Mucosa of stomach (tissue), 1 donor: ENCODE measurements around the gene NID1.
"Not testable (repeated sequence)": the region's sequence is repeated elsewhere in the genome, so short reads cannot be mapped to it uniquely, and the experiment has no call there.

Source experiments
- H3K27me3 ChIP-seq: one replicate; pipeline ENCODE4 v1.7.0; 2013; ENCODE audit warnings: mild to moderate bottlenecking, low read length; ENCODE audit not compliant: control insufficient read depth, insufficient read depth
- H3K36me3 ChIP-seq: one replicate; pipeline ENCODE4 v1.7.0; 2013; ENCODE audit warnings: low read length; ENCODE audit not compliant: control insufficient read depth, insufficient read depth
- H3K4me1 ChIP-seq: one replicate; pipeline ENCODE4 v1.7.0; 2013; ENCODE audit warnings: mild to moderate bottlenecking, low read length; ENCODE audit not compliant: control insufficient read depth, insufficient read depth
- H3K4me3 ChIP-seq: one replicate; pipeline ENCODE4 v1.7.0; 2013; ENCODE audit warnings: low read length
- H3K9ac ChIP-seq: one replicate; pipeline ENCODE4 v1.7.0; 2013; ENCODE audit warnings: mild to moderate bottlenecking, low read length, moderate library complexity
- H3K9me3 ChIP-seq: one replicate; pipeline ENCODE4 v1.7.0; 2013; ENCODE audit warnings: mild to moderate bottlenecking, low read length, moderate library complexity; ENCODE audit not compliant: control insufficient read depth
- donor health status: Pancreatic carcinoma.

Gene NID1

GRCh38 chr1:236011641-236012040, 53.2 kb downstream of the NID1 start:
- Histone ChIP-seq H3K4me3 (no peak overlapping the region), H3K27me3 (no peaks in the 10 kb centered on the region), H3K36me3 (no peaks in the 10 kb centered on the region), H3K9ac (no peak overlapping the region), H3K9me3 (no peaks in the 10 kb centered on the region), H3K4me1 (no peaks in the 10 kb centered on the region)

DNA sequence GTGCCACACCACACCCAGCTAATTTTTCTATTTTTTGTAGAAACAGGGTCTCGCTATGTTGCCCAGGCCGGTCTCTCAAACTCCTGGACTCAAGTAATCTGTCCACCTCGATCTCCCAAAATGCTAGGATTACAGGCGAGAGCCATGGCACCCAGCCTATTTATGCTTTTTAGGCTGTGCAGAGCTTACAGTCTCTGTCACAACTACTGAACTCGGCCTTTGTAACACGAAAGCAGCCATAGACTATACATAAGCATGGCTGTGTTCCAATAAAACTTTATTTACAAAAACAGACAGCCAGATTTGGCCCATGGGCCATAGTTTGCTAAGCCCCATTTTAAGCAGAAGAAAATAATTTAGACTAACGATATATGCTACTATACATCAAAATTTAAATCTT, 54.4 kb downstream of the NID1 start:
- Histone ChIP-seq H3K36me3 (no peaks in the 10 kb centered on the region), H3K9ac (no peak overlapping the region), H3K4me1 (no peaks in the 10 kb centered on the region), H3K27me3 (no peaks in the 10 kb centered on the region), H3K4me3 (no peak overlapping the region), H3K9me3 (no peaks in the 10 kb centered on the region)

- Histone ChIP-seq H3K27me3 (no peaks in the 10 kb centered on the region), H3K9me3 (no peaks in the 10 kb centered on the region), H3K36me3 (no peaks in the 10 kb centered on the region), H3K4me3 (no peak overlapping the region), H3K4me1 (no peaks in the 10 kb centered on the region), H3K9ac (no peak overlapping the region)
These were observed 55.0 kb downstream of the NID1 start for GRCh38 chr1:236009857-236010256.

DNA sequence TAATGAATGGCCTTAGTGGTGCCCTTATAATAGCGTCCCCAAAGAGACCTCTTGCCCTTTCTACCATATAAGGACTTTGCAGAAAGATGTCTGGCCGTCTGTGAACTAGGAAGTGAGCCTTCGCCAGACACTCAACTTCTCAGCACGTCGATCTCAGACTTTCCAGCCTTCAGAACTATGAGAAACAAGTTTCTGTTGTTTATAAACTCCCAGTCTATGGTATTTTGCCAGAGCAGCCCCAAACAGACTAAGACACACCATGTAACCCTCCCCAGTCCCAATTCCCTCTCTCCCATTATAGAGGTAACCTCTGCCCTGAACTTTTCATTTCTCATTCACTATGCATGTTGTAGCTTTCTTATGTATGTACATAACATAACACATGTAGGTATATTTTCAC, 55.7 kb downstream of the NID1 start:
- H3K4me1 ChIP-seq: no peaks in the 10 kb centered on the region
- no peak overlapping the region for H3K4me3 ChIP-seq
- H3K9me3 ChIP-seq: no peaks in the 10 kb centered on the region
- no peak overlapping the region for H3K9ac ChIP-seq
- no peaks in the 10 kb centered on the region for H3K27me3 ChIP-seq
- H3K36me3 ChIP-seq: no peaks in the 10 kb centered on the region

- Histone ChIP-seq H3K4me1 (no peaks in the 10 kb centered on the region), H3K4me3 (no peak overlapping the region), H3K27me3 (no peaks in the 10 kb centered on the region), H3K9me3 (no peaks in the 10 kb centered on the region), H3K36me3 (no peaks in the 10 kb centered on the region), H3K9ac (no peak overlapping the region)
These were observed 57.1 kb downstream of the NID1 start for GRCh38 chr1:236007781-236008180.

GRCh38 chr1:236003058-236003457, 61.8 kb downstream of the NID1 start:
- H3K9me3 ChIP-seq, H3K27me3 ChIP-seq, H3K9ac ChIP-seq, H3K4me1 ChIP-seq, H3K4me3 ChIP-seq, H3K36me3 ChIP-seq: not testable (repeated sequence)

DNA sequence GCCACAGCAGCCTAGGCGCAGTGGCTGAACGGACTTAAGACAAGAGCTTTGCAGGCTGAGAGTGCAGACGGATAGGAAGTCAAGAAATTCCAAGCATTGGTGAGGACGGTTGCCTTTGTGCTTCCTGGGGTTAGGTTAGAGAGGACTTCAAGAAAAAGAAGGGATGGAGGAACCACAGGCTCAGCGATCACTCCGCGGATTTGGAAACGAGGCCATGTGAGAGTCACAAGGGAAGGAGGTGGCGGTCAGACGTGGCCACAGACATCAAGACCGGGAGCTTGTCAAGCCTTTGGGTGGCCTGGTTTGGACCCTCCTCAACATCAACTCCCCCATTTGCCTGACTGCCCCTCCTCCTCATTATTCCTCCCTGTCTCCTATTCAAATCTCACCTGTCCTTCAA, 62.3 kb downstream of the NID1 start:
- Histone ChIP-seq H3K9me3 (no peaks in the 10 kb centered on the region), H3K36me3 (no peaks in the 10 kb centered on the region), H3K4me3 (no peak overlapping the region), H3K4me1 (no peaks in the 10 kb centered on the region), H3K9ac (no peak overlapping the region), H3K27me3 (no peaks in the 10 kb centered on the region)

- no peaks in the 10 kb centered on the region for H3K36me3 ChIP-seq
- no peaks in the 10 kb centered on the region for H3K27me3 ChIP-seq
- H3K9me3 ChIP-seq: no peaks in the 10 kb centered on the region
- no peak overlapping the region for H3K9ac ChIP-seq
- no peak overlapping the region for H3K4me3 ChIP-seq
- no peaks in the 10 kb centered on the region for H3K4me1 ChIP-seq
These were observed 62.9 kb downstream of the NID1 start for GRCh38 chr1:236002025-236002390.

- Histone ChIP-seq H3K4me1 (no peaks in the 10 kb centered on the region), H3K27me3 (no peaks in the 10 kb centered on the region), H3K36me3 (no peaks in the 10 kb centered on the region), H3K9ac (no peak overlapping the region), H3K4me3 (no peak overlapping the region), H3K9me3 (no peaks in the 10 kb centered on the region)
These were observed 64.1 kb downstream of the NID1 start for GRCh38 chr1:236000781-236001180.

DNA sequence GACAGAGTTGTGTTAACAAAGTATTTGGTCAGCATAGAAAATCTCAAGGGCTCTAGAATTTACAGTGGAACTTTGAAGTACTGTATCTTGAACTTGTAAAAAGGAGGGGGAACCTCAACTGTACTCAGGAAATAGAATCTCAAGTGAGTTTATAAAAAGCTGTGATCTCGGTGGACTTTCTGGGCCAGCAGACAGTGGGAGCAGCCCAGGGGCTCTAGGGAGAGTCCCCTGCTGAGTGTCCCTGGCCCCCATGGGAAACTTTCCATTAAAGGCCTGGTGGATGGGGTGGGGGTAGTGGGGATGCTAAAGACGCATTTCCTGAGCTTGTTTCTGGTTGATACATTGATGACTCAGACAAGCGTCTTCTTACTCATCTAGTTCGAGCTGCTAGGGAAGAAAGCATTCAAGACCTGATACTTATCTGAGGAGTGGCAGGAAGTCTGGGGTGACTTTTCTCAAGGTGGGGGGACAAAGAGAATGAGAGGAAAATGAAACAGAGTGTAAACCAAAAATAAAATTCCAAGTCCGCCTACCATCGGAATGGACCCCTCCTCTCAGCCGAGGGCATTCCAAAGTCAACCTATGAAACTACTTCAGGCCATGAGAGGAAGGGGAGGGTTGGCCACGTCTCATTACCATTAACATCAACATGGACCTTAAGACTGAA, 65.5 kb downstream of the NID1 start:
- Histone ChIP-seq H3K36me3 (no peaks in the 10 kb centered on the region), H3K4me3 (no peak overlapping the region), H3K9me3 (no peaks in the 10 kb centered on the region), H3K4me1 (no peaks in the 10 kb centered on the region), H3K27me3 (no peaks in the 10 kb centered on the region), H3K9ac (no peak overlapping the region)

- Histone ChIP-seq H3K4me3 (no peak overlapping the region), H3K4me1 (no peaks in the 10 kb centered on the region), H3K9me3 (no peaks in the 10 kb centered on the region), H3K27me3 (no peaks in the 10 kb centered on the region), H3K36me3 (no peaks in the 10 kb centered on the region), H3K9ac (no peak overlapping the region)
These were observed 66.1 kb downstream of the NID1 start for GRCh38 chr1:235998812-235999211.

DNA sequence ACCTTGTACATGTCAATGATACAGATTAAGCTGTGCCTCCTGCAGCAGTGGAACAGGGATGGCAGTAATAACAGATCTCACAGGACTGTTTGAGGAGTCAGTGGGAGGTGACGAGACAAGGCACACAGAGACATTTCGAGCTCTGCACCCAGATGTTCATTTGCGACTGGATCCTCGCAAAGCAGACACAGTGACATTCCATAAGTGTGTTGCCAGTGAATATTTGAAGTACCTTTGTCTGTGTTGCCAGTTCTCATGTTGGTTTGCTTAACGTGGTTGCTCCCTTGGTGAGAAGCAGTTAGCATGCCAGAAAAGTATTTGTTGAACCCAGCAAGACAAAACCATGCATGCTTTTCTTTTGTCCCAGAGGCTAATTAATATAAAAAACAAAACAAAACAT, 67.0 kb downstream of the NID1 start:
- no peaks in the 10 kb centered on the region for H3K9me3 ChIP-seq
- no peaks in the 10 kb centered on the region for H3K4me1 ChIP-seq
- no peaks in the 10 kb centered on the region for H3K36me3 ChIP-seq
- no peak overlapping the region for H3K9ac ChIP-seq
- no peaks in the 10 kb centered on the region for H3K27me3 ChIP-seq
- H3K4me3 ChIP-seq: no peak overlapping the region

DNA sequence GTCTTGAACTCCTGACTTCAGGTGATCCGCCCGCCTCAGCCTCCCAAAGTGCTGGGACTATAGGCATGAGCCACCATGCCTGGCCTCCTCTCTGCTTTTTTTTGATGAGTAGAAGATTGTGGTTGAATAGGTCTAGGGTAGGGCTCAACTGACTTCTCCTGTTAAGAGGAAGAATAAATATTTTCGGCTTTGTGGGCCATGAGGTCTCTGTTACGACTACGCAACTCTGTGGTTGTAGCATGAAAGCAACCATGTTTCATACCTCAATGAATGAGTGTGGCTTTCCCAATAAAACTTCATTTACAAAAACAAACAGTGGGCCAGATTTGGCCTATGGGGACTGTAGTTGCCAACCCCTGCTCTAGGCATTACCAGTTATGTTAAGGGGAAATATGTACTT, 67.8 kb downstream of the NID1 start:
- no peaks in the 10 kb centered on the region for H3K36me3 ChIP-seq
- no peak overlapping the region for H3K4me3 ChIP-seq
- no peak overlapping the region for H3K9ac ChIP-seq
- no peaks in the 10 kb centered on the region for H3K4me1 ChIP-seq
- H3K27me3 ChIP-seq: no peaks in the 10 kb centered on the region
- H3K9me3 ChIP-seq: no peaks in the 10 kb centered on the region
